ENCODE results near the gene HYLS1.

HYLS1 gene

GRCh38 chr11:125943661-125944349 is 56.3 kb downstream of the HYLS1 start:
- TF ChIP-seq CTCF (conservative IDR thresholded peaks at IDR 0.05) = no peak
- H3K27ac ChIP-seq = no peak overlapping the region

- no peak overlapping the region for H3K27ac ChIP-seq
- TF ChIP-seq CTCF (conservative IDR thresholded peaks at IDR 0.05) = no peak
Observed at GRCh38 chr11:125944350-125945010, 57.0 kb downstream of the HYLS1 start.

- no peak for TF ChIP-seq CTCF (conservative IDR thresholded peaks at IDR 0.05)
- H3K27ac ChIP-seq = no peak overlapping the region
Observed at GRCh38 chr11:125945011-125945796, 57.7 kb downstream of the HYLS1 start.

GRCh38 chr11:125945797-125946520 is 58.5 kb downstream of the HYLS1 start, which contains the start of gene VSIG10L2:
Gene VSIG10L2 (plus strand): TSS chr11:125946044. CDS start chr11:125946056, 12 bp downstream.
- TF ChIP-seq CTCF (conservative IDR thresholded peaks at IDR 0.05) = no peak
- H3K27ac ChIP-seq = no peak within 1 kb of the TSS

GRCh38 chr11:125946712-125947418 is 59.4 kb downstream of the HYLS1 start:
- TF ChIP-seq CTCF (conservative IDR thresholded peaks at IDR 0.05) = no peak
- H3K27ac ChIP-seq = no peak overlapping the region

- no peak for TF ChIP-seq CTCF (conservative IDR thresholded peaks at IDR 0.05)
- no peak overlapping the region for H3K27ac ChIP-seq
Observed at GRCh38 chr11:125947419-125948277, 60.2 kb downstream of the HYLS1 start.
